H9 (cell line): Measurements from ENCODE around the gene FOXM1. TPM values are rescaled to one million over a fixed set of nuclear protein-coding genes. Genes with fewer than 3 reads are reported as not detected.

Experiments
- DNase-seq: peaks from one replicate; pipeline ENCODE4 v3.0.0-alpha.2; 2017
- H2AFZ ChIP-seq: one replicate; pipeline ENCODE4 v1.6.1; 2013; ENCODE audit warnings: mild to moderate bottlenecking, low read length, control low read depth, moderate library complexity
- H2AK5ac ChIP-seq: 2 replicates; pipeline ENCODE4 v1.6.1; 2013; ENCODE audit warnings: low read length, control low read depth, mixed read lengths; ENCODE audit not compliant: insufficient read length
- H2BK120ac ChIP-seq: one replicate; pipeline ENCODE4 v1.6.1; 2013; ENCODE audit warnings: low read depth, mild to moderate bottlenecking, low read length, control low read depth, inconsistent platforms; ENCODE audit not compliant: poor library complexity, severe bottlenecking
- H2BK12ac ChIP-seq: 2 replicates; pipeline ENCODE4 v1.6.1; 2013; ENCODE audit warnings: low read length, control low read depth, mixed read lengths, low read depth; ENCODE audit not compliant: insufficient read length
- H2BK15ac ChIP-seq: 2 replicates; pipeline ENCODE4 v1.6.1; 2013; ENCODE audit warnings: low read depth, low read length, control low read depth
- H2BK20ac ChIP-seq: one replicate; pipeline ENCODE4 v1.6.1; 2013; ENCODE audit warnings: low read depth, mild to moderate bottlenecking, low read length, control low read depth, inconsistent platforms; ENCODE audit not compliant: poor library complexity, severe bottlenecking
- H2BK5ac ChIP-seq: 2 replicates; pipeline ENCODE4 v1.6.1; 2013; ENCODE audit warnings: low read length, control low read depth, mixed read lengths; ENCODE audit not compliant: insufficient read length
- H3K14ac ChIP-seq: 2 replicates; pipeline ENCODE4 v1.6.1; 2013; ENCODE audit warnings: low read length, control low read depth; ENCODE audit not compliant: insufficient read depth
- H3K18ac ChIP-seq: 2 replicates; pipeline ENCODE4 v1.6.1; 2013; ENCODE audit warnings: low read depth, mild to moderate bottlenecking, mixed read lengths, low read length, control low read depth; ENCODE audit not compliant: insufficient read length
- H3K23ac ChIP-seq: 2 replicates; pipeline ENCODE4 v1.6.1; 2013; ENCODE audit warnings: low read length, control low read depth, mixed read lengths, low read depth; ENCODE audit not compliant: insufficient read length
- H3K23me2 ChIP-seq: 2 replicates; pipeline ENCODE4 v1.6.1; 2013; ENCODE audit warnings: low read depth, mild to moderate bottlenecking, mixed read lengths, low read length, control low read depth; ENCODE audit not compliant: insufficient read length, poor library complexity, severe bottlenecking
- H3K27ac ChIP-seq: 2 replicates; pipeline ENCODE4 v1.5.1; 2013; ENCODE audit warnings: low read length, control low read depth, mixed read lengths, low read depth; ENCODE audit not compliant: insufficient read length
- H3K27me3 ChIP-seq: 2 replicates; pipeline ENCODE4 v1.6.1; 2013; ENCODE audit warnings: low read length, control low read depth, inconsistent platforms; ENCODE audit not compliant: insufficient read depth
- H3K4ac ChIP-seq: 2 replicates; pipeline ENCODE4 v1.6.1; 2013; ENCODE audit warnings: low read depth, mild to moderate bottlenecking, control low read depth, inconsistent platforms, low read length, moderate library complexity
- H3K4me1 ChIP-seq: 2 replicates; pipeline ENCODE4 v1.6.1; 2013; ENCODE audit warnings: low read length, control low read depth, inconsistent platforms; ENCODE audit not compliant: insufficient read depth
- H3K4me2 ChIP-seq: 2 replicates; pipeline ENCODE4 v1.6.1; 2013; ENCODE audit warnings: low read length, control low read depth, mixed read lengths; ENCODE audit not compliant: insufficient read length, insufficient read depth
- H3K56ac ChIP-seq: 2 replicates; pipeline ENCODE4 v1.6.1; 2013; ENCODE audit warnings: low read depth, mild to moderate bottlenecking, mixed read lengths, low read length, control low read depth; ENCODE audit not compliant: insufficient read length
- H3K79me1 ChIP-seq: 2 replicates; pipeline ENCODE4 v1.6.1; 2013; ENCODE audit warnings: low read depth, mild to moderate bottlenecking, moderate library complexity, low read length, control low read depth, inconsistent platforms; ENCODE audit not compliant: insufficient read depth, poor library complexity, severe bottlenecking
- H3K79me2 ChIP-seq: 2 replicates; pipeline ENCODE4 v1.6.1; 2013; ENCODE audit warnings: low read length, control low read depth, inconsistent platforms; ENCODE audit not compliant: insufficient read depth
- H3K9ac ChIP-seq: 2 replicates; pipeline ENCODE4 v1.6.1; 2013; ENCODE audit warnings: low read length, control low read depth, mixed read lengths; ENCODE audit not compliant: insufficient read length; ENCODE audit errors: extremely low read depth
- H3K9me3 ChIP-seq: one replicate; pipeline ENCODE4 v1.6.1; 2013; ENCODE audit warnings: low read depth, low read length, inconsistent platforms; ENCODE audit not compliant: control insufficient read depth
- H3T11ph ChIP-seq: one replicate; pipeline ENCODE4 v1.6.1; 2013; ENCODE audit warnings: mild to moderate bottlenecking, low read length, control low read depth, inconsistent platforms
- H4K20me1 ChIP-seq: one replicate; pipeline ENCODE4 v1.6.1; 2013; ENCODE audit not compliant: control insufficient read depth, insufficient read length, insufficient read depth
- H4K5ac ChIP-seq: 2 replicates; pipeline ENCODE4 v1.6.1; 2013; ENCODE audit warnings: low read depth, mild to moderate bottlenecking, mixed read lengths, low read length, control low read depth; ENCODE audit not compliant: insufficient read length
- H4K8ac ChIP-seq: replicated peaks from 2 replicates; pipeline ENCODE4 v1.6.1; 2013; ENCODE audit warnings: low read length, control low read depth, mixed read lengths, low read depth; ENCODE audit not compliant: insufficient read length
- H4K91ac ChIP-seq: 2 replicates; pipeline ENCODE4 v1.6.1; 2013; ENCODE audit warnings: low read depth, mild to moderate bottlenecking, moderate library complexity, mixed read lengths, low read length, control low read depth; ENCODE audit not compliant: insufficient read length
- H3K27ac Mint-ChIP-seq, 3 experiments: 2 replicates in 2 of 3; 3 replicates in 1 of 3; pipeline ENCODE4 v1.8.0; 2020 to 2021; ENCODE audit warnings: mixed read lengths in 3 of 3, mild to moderate bottlenecking in 1 of 3, moderate library complexity in 1 of 3
- H3K27me3 Mint-ChIP-seq: 2 replicates; pipeline ENCODE4 v1.8.0; 2021; ENCODE audit warnings: low read depth, mild to moderate bottlenecking, moderate library complexity, mixed read lengths
- H3K36me3 Mint-ChIP-seq, 3 experiments: 2 replicates in 2 of 3; 3 replicates in 1 of 3; pipeline ENCODE4 v1.8.0; 2020 to 2021; ENCODE audit warnings: low read depth in 3 of 3, mixed read lengths in 3 of 3; ENCODE audit not compliant: insufficient read depth in 1 of 3
- H3K4me1 Mint-ChIP-seq, 2 experiments: 2 replicates each; pipeline ENCODE4 v1.8.0; 2020; ENCODE audit warnings: mixed read lengths in 2 of 2
- H3K4me3 Mint-ChIP-seq, 2 experiments: 2 replicates in 1 of 2; 3 replicates in 1 of 2; pipeline ENCODE4 v1.8.0; 2020 to 2021; ENCODE audit warnings: mild to moderate bottlenecking in 2 of 2, mixed read lengths in 2 of 2, moderate library complexity in 1 of 2
- H3K9me3 Mint-ChIP-seq, 2 experiments: 2 replicates in 1 of 2; 3 replicates in 1 of 2; pipeline ENCODE4 v1.8.0; 2020; ENCODE audit warnings: mild to moderate bottlenecking in 2 of 2, mixed read lengths in 2 of 2, moderate library complexity in 1 of 2
- WGBS: extraction: QIAGEN DNeasy Blood & Tissue Kit; methylation state at CpG from one replicate; pipeline ENCODE4 v1.1.7; 2013; ENCODE audit warnings: missing lambda C conversion rate, low lambda C conversion rate, mixed read lengths; ENCODE audit not compliant: insufficient read length; ENCODE audit errors: extremely low coverage; 5-methylcytosine and 5-hydroxymethylcytosine counted together
- total RNA-seq: library from RNA; stranded (reverse); gene quantifications from 2 replicates; pipeline ENCODE4 v1.2.1, GENCODE V29; 2021
- TF ChIP-seq, protein P1 (sequence below): fragments of 200-600 bp; sonication (generic); conservative IDR thresholded peaks from 3 replicates; pipeline ENCODE4 v1.8.0; 2021; ENCODE audit warnings: antibody characterized with exemption, mild to moderate bottlenecking

FOXM1 gene
- total RNA-seq, 1 experiment from 2014 or later = 109 TPM

- Histone ChIP-seq H2BK15ac (no peak overlapping the region), H3K9me3 (no peaks in the 10 kb centered on the region), H2BK120ac (no peak overlapping the region), H3K27me3 (no peaks in the 10 kb centered on the region), H3T11ph (no peak overlapping the region), H2BK20ac (no peak overlapping the region), H3K23me2 (peaks cover 5% of the 10 kb centered on the region), H4K8ac (no peak overlapping the region), H3K79me1 (peaks cover 2% of the 10 kb centered on the region), H3K4ac (no peak overlapping the region), H3K79me2 (0 out of 2 replicates have a peak, but pooled peaks cover 1% of the 10 kb centered on the region), H2BK12ac (no peak overlapping the region), H4K91ac (no peak overlapping the region), H3K18ac (no peak overlapping the region), H3K23ac (no peak overlapping the region), H3K56ac (no peak overlapping the region), H3K27ac (no peak overlapping the region), H4K20me1 (peaks cover 3% of the 10 kb centered on the region), H3K9ac (no peak overlapping the region), H4K5ac (no peak overlapping the region), H2AK5ac (no peak overlapping the region), H3K14ac (no peak overlapping the region), H3K4me1 (no peaks in the 10 kb centered on the region), H2BK5ac (no peak overlapping the region), H2AFZ (no peak overlapping the region), H3K4me2 (no peak overlapping the region)
- peak overlapping the region in 1 of 3 experiments; percentile 20; a peak in 1 of 7 replicates for H3K27ac Mint-ChIP-seq
- peaks cover 8 to 22% (median 19%) of the 10 kb centered on the region in 3 experiments for H3K36me3 Mint-ChIP-seq
- no peaks in the 10 kb centered on the region for H3K9me3 Mint-ChIP-seq
- TF ChIP-seq, protein P1, sequence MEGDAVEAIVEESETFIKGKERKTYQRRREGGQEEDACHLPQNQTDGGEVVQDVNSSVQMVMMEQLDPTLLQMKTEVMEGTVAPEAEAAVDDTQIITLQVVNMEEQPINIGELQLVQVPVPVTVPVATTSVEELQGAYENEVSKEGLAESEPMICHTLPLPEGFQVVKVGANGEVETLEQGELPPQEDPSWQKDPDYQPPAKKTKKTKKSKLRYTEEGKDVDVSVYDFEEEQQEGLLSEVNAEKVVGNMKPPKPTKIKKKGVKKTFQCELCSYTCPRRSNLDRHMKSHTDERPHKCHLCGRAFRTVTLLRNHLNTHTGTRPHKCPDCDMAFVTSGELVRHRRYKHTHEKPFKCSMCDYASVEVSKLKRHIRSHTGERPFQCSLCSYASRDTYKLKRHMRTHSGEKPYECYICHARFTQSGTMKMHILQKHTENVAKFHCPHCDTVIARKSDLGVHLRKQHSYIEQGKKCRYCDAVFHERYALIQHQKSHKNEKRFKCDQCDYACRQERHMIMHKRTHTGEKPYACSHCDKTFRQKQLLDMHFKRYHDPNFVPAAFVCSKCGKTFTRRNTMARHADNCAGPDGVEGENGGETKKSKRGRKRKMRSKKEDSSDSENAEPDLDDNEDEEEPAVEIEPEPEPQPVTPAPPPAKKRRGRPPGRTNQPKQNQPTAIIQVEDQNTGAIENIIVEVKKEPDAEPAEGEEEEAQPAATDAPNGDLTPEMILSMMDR = no peak
- no CpG with 5 or more reads among the region's 12 CpGs for WGBS
- H3K27me3 Mint-ChIP-seq = 0 out of 2 replicates have a peak, but pooled peaks cover 3% of the 10 kb centered on the region
- no peak for DNase-seq
- H3K4me3 Mint-ChIP-seq = peak overlapping the region; percentile 89 to 97; a peak in 2 of 5 replicates
- H3K4me1 Mint-ChIP-seq = peaks cover 10 to 16% of the 10 kb centered on the region in 2 experiments
Measured at GRCh38 chr12:2892246-2892645, 15.3 kb upstream of the FOXM1 start.
